IMR-90 (cell line): ENCODE data around the gene CLASP1. TPM values are rescaled to one million over a fixed set of nuclear protein-coding genes. Genes with fewer than 3 reads are reported as not detected.

Experiments used
- ATAC-seq: fragments of 200-7000 bp; cut with Tn5 transposase; 2 replicates; pipeline ENCODE4 v1.9.1; 2020; ENCODE audit warnings: low read depth, mild to moderate bottlenecking, moderate library complexity
- BruUV-seq: library from RNA; stranded (reverse); fragments of 400-500 nt; replicated peaks from 2 replicates; lab custom pipeline; 2021; lab: Mats Ljungman, UMichigan
- CTCF ChIA-PET: fragments of 300-600 bp; formaldehyde crosslinking; extraction: SDS; loops from one replicate; lab custom pipeline; 2021; ENCODE audit warnings: antibody characterized with exemption; lab: Yijun Ruan, JAX
- POLR2A ChIA-PET: fragments of 300-600 bp; sonication (Branson Sonifier 250); formaldehyde crosslinking; loops from one replicate; lab custom pipeline; 2022; ENCODE audit warnings: antibody characterized with exemption; ENCODE audit not compliant: unreplicated experiment; lab: Charles Lee
- DNase-seq: peaks from one replicate; pipeline ENCODE4 v3.0.0; 2013
- H2AFZ ChIP-seq: replicated peaks from 2 replicates; pipeline ENCODE3; 2013; ENCODE audit warnings: low read length, mild to moderate bottlenecking; ENCODE audit not compliant: poor library complexity
- H2AK5ac ChIP-seq: 2 replicates; pipeline ENCODE4 v1.6.1; 2013; ENCODE audit warnings: low read depth, low read length, inconsistent platforms
- H2AK9ac ChIP-seq: replicated peaks from 2 replicates; pipeline ENCODE3; 2013; ENCODE audit warnings: mild to moderate bottlenecking, low read depth, low read length, moderate library complexity; ENCODE audit not compliant: poor library complexity
- H2BK120ac ChIP-seq: 2 replicates; pipeline ENCODE4 v1.6.1; 2013; ENCODE audit warnings: low read depth, low read length, inconsistent platforms
- H2BK15ac ChIP-seq: 3 replicates; pipeline ENCODE4 v1.6.1; 2013; ENCODE audit warnings: low read depth, low read length, inconsistent platforms
- H2BK20ac ChIP-seq: 2 replicates; pipeline ENCODE4 v1.6.1; 2013; ENCODE audit warnings: low read depth, mild to moderate bottlenecking, inconsistent platforms, low read length, moderate library complexity
- H2BK5ac ChIP-seq: 2 replicates; pipeline ENCODE4 v1.6.1; 2013; ENCODE audit warnings: mild to moderate bottlenecking, low read depth, low read length, inconsistent platforms; ENCODE audit not compliant: poor library complexity, severe bottlenecking
- H3K14ac ChIP-seq: replicated peaks from 2 replicates; pipeline ENCODE4 v1.6.1; 2013; ENCODE audit warnings: low read depth, low read length, inconsistent platforms
- H3K18ac ChIP-seq: 2 replicates; pipeline ENCODE4 v1.6.1; 2013; ENCODE audit warnings: low read depth, low read length, control low read depth
- H3K23ac ChIP-seq: 2 replicates; pipeline ENCODE4 v1.6.1; 2013; ENCODE audit warnings: low read depth, low read length, inconsistent platforms
- H3K27ac ChIP-seq: 2 replicates; pipeline ENCODE4 v1.5.1; 2013; ENCODE audit warnings: mild to moderate bottlenecking, control low read depth, low read length; ENCODE audit not compliant: insufficient read depth
- H3K27me3 ChIP-seq: 2 replicates; pipeline ENCODE4 v1.6.1; 2013; ENCODE audit warnings: low read length; ENCODE audit not compliant: control insufficient read depth, insufficient read depth
- H3K36me3 ChIP-seq: 2 replicates; pipeline ENCODE4 v1.6.1; 2013; ENCODE audit warnings: low read length, mixed read lengths; ENCODE audit not compliant: control insufficient read depth, insufficient read depth
- H3K4ac ChIP-seq: 2 replicates; pipeline ENCODE4 v1.6.1; 2013; ENCODE audit warnings: low read depth, low read length, inconsistent platforms
- H3K4me1 ChIP-seq: 2 replicates; pipeline ENCODE4 v1.6.1; 2013; ENCODE audit warnings: low read length, mixed read lengths; ENCODE audit not compliant: control insufficient read depth, insufficient read depth
- H3K4me2 ChIP-seq: 2 replicates; pipeline ENCODE4 v1.6.1; 2013; ENCODE audit warnings: low read depth, mild to moderate bottlenecking, control low read depth, low read length, moderate library complexity
- H3K4me3 ChIP-seq: 2 replicates; pipeline ENCODE4 v1.5.1; 2013; ENCODE audit warnings: low read depth, mild to moderate bottlenecking, control low read depth, low read length, moderate library complexity; ENCODE audit not compliant: insufficient read depth
- H3K56ac ChIP-seq: 2 replicates; pipeline ENCODE4 v1.6.1; 2013; ENCODE audit warnings: low read length, inconsistent platforms; ENCODE audit not compliant: insufficient read depth; ENCODE audit errors: extremely low read depth
- H3K79me1 ChIP-seq, 2 experiments: 2 replicates each; pipeline ENCODE4 v1.6.1; 2013; ENCODE audit warnings: low read length in 2 of 2, inconsistent platforms in 1 of 2, low read depth in 1 of 2
- H3K9ac ChIP-seq: 2 replicates; pipeline ENCODE4 v1.6.1; 2013; ENCODE audit warnings: low read depth, low read length, control low read depth
- H3K9me1 ChIP-seq: 2 replicates; pipeline ENCODE4 v1.6.1; 2013; ENCODE audit warnings: low read length, inconsistent platforms; ENCODE audit not compliant: insufficient read depth
- H3K9me3 ChIP-seq: 2 replicates; pipeline ENCODE4 v1.6.1; 2013; ENCODE audit warnings: low read length; ENCODE audit not compliant: control insufficient read depth, insufficient read depth
- H4K20me1 ChIP-seq: 2 replicates; pipeline ENCODE4 v1.6.1; 2013; ENCODE audit warnings: low read length, inconsistent platforms; ENCODE audit not compliant: insufficient read depth
- H4K5ac ChIP-seq: 2 replicates; pipeline ENCODE4 v1.6.1; 2013; ENCODE audit warnings: mild to moderate bottlenecking, low read depth, low read length, control low read depth
- H4K8ac ChIP-seq, 2 experiments: 2 replicates each; pipeline ENCODE4 v1.6.1; 2013; ENCODE audit warnings: low read depth in 2 of 2, low read length in 2 of 2, control low read depth in 1 of 2, inconsistent platforms in 1 of 2
- H4K91ac ChIP-seq: 2 replicates; pipeline ENCODE4 v1.6.1; 2013; ENCODE audit warnings: low read depth, low read length, inconsistent platforms; ENCODE audit not compliant: insufficient read depth
- CEBPB ChIP-seq: IDR thresholded peaks from 2 replicates; pipeline ENCODE4 v1.6.1; 2012; ENCODE audit warnings: low read depth, low read length, improper control_type of control experiment
- CHD1 ChIP-seq: IDR thresholded peaks from 2 replicates; pipeline ENCODE4 v1.6.1; 2012; ENCODE audit warnings: low read depth, low read length, improper control_type of control experiment
- ELK1 ChIP-seq: fragments of 150-350 bp; IDR thresholded peaks from 2 replicates; pipeline ENCODE4 v1.6.1; 2016; ENCODE audit warnings: low read depth, mild to moderate bottlenecking, low read length, moderate library complexity, borderline replicate concordance
- FOS ChIP-seq: fragments of 150-350 bp; IDR thresholded peaks from 2 replicates; pipeline ENCODE4 v1.6.1; 2016; ENCODE audit warnings: low read depth, low read length
- MAFK ChIP-seq: IDR thresholded peaks from 2 replicates; pipeline ENCODE4 v1.6.1; 2012; ENCODE audit warnings: low read depth, low read length, improper control_type of control experiment
- MAZ ChIP-seq: IDR thresholded peaks from 2 replicates; pipeline ENCODE4 v1.6.1; 2012; ENCODE audit warnings: low read depth, mild to moderate bottlenecking, low read length, improper control_type of control experiment, moderate library complexity, borderline replicate concordance
- NFE2L2 ChIP-seq: fragments of 150-350 bp; IDR thresholded peaks from 2 replicates; pipeline ENCODE4 v1.6.1; 2016; ENCODE audit warnings: low read depth, mild to moderate bottlenecking, low read length
- RAD21 ChIP-seq: IDR thresholded peaks from 2 replicates; pipeline ENCODE4 v1.6.1; 2012; ENCODE audit warnings: low read length, improper control_type of control experiment
- RCOR1 ChIP-seq: IDR thresholded peaks from 2 replicates; pipeline ENCODE4 v1.6.1; 2012; ENCODE audit warnings: mild to moderate bottlenecking, low read length, improper control_type of control experiment; ENCODE audit not compliant: insufficient replicate concordance
- RFX5 ChIP-seq: IDR thresholded peaks from 2 replicates; pipeline ENCODE4 v1.8.0; 2012; ENCODE audit warnings: low read depth, mild to moderate bottlenecking, low read length, moderate library complexity
- SMC3 ChIP-seq: fragments of 150-350 bp; IDR thresholded peaks from 2 replicates; pipeline ENCODE4 v1.6.1; 2016; ENCODE audit warnings: low read depth, mild to moderate bottlenecking, antibody characterized with exemption, low read length, moderate library complexity
- WGBS, 2 experiments: methylation state at CpG; one replicate each; pipeline versions ENCODE4 v1.1.5 to v1.1.7; 2013; ENCODE audit warnings: missing lambda C conversion rate in 2 of 2; ENCODE audit not compliant: insufficient read length in 1 of 2; ENCODE audit errors: extremely low coverage in 2 of 2; 5-methylcytosine and 5-hydroxymethylcytosine counted together
- dilution Hi-C: fragments of 300-500 bp; cut with HindIII; formaldehyde crosslinking; loops from one replicate; pipeline ENCODE4 v1.14.3; 2018; ENCODE audit warnings: low sequenced_read_pairs; ENCODE audit not compliant: unreplicated experiment
- in situ Hi-C: fragments of 300-500 bp; cut with MboI; formaldehyde crosslinking; loops from 3 replicates; pipeline ENCODE4 v1.14.3; 2019; ENCODE audit warnings: low sequenced_read_pairs, inconsistent platforms, mixed read lengths
- intact Hi-C: fragments of 100-400 bp; cut with micrococcal nuclease; formaldehyde crosslinking; loops from 2 replicates; pipeline ENCODE4 v1.10.0; 2022
- polyA plus RNA-seq, 3 experiments: library from polyadenylated mRNA; depleted of rRNA; stranded (reverse); fragments of >200 nt; gene quantifications; 2 replicates each; pipeline ENCODE4 v1.2.3, GENCODE V29; 2012; ENCODE audit warnings: low replicate concordance in 1 of 3
- total RNA-seq: library from RNA; depleted of rRNA; stranded (reverse); fragments of >200 nt; gene quantifications from 2 replicates; pipeline ENCODE4 v1.2.3, GENCODE V29; 2012

The CLASP1 gene
- total and polyA plus RNA-seq, 2 of the 4 experiments (the other 2 are of a cell fraction): 12.3 to 33.7 TPM

- CTCF ChIA-PET: no interaction called here
- POLR2A ChIA-PET: no interaction called here
- Histone ChIP-seq H3K27ac (no peak overlapping the region), H2BK15ac (no peak overlapping the region), H3K4me3 (no peak overlapping the region), H2BK120ac (no peak overlapping the region), H4K20me1 (no peaks in the 10 kb centered on the region; the same call in 1 of the 2 replicates), H3K79me1 (no peaks in the 10 kb centered on the region), H3K4me2 (no peak overlapping the region), H2AFZ (no peak overlapping the region), H3K18ac (no peak overlapping the region), H4K91ac (no peak overlapping the region), H4K5ac (no peak overlapping the region), H3K14ac (no peak overlapping the region; the same call in 1 of the 2 replicates), H3K36me3 (no peaks in the 10 kb centered on the region), H3K9ac (no peak overlapping the region), H2BK5ac (no peak overlapping the region), H3K9me3 (no peaks in the 10 kb centered on the region), H2AK5ac (peak overlapping the region; percentile 43; the same call in 1 of the 2 replicates), H3K9me1 (peaks cover 20% of the 10 kb centered on the region), H3K27me3 (peaks cover 2% of the 10 kb centered on the region; the same call in 1 of the 2 replicates), H4K8ac (no peak overlapping the region), H2BK20ac (peak overlapping the region; percentile 35; the same call in 1 of the 2 replicates), H3K23ac (no peak overlapping the region; the same call in 1 of the 2 replicates), H3K56ac (no peak overlapping the region), H3K4me1 (peaks cover 10% of the 10 kb centered on the region), H2AK9ac (peak overlapping the region; percentile 16), H3K4ac (no peak overlapping the region)
- intact Hi-C loops: loop anchor here (5.0 kb wide), 1 partner anchor 43 kb away; no protein-coding TSS in a partner anchor
- DNase-seq: no peak
- no peak for ATAC-seq
- BruUV-seq: no TSS peak
- dilution Hi-C loops: no loop called here
- in situ Hi-C loops: no loop called here
- WGBS, 2 experiments: no CpG with 5 or more reads among the region's 2 CpGs
- TF ChIP-seq RCOR1 (no peak), RFX5 (no peak), CEBPB (no peak), MAFK (no peak), MAZ (no peak), ELK1 (no peak), CHD1 (no peak), RAD21 (no peak), NFE2L2 (no peak), FOS (no peak), SMC3 (no peak)
Observed at GRCh38 chr2:121695171-121695451, 45.8 kb upstream of the CLASP1 start.
